ENCODE data around the gene KIF26B.

Gene KIF26B

GRCh38 chr1:245211035-245211749 is 56.4 kb downstream of the KIF26B start:
- Histone ChIP-seq H3K4me3 (ENCODE audit: low read depth, low read length) (no peak overlapping the region), H3K4me1 (ENCODE audit: control insufficient read depth, insufficient read depth, low read length) (peaks cover 9% of the 10 kb centered on the region; the same call in 1 of the 2 replicates), H3K9me3 (ENCODE audit: control insufficient read depth, insufficient read depth, low read depth, low read length) (peaks cover 23% of the 10 kb centered on the region), H3K27me3 (ENCODE audit: control insufficient read depth, insufficient read depth, low read length) (no peaks in the 10 kb centered on the region), H3K9ac (ENCODE audit: low read length) (no peak overlapping the region), H3K27ac (ENCODE audit: low read depth, low read length) (no peak overlapping the region), H3K36me3 (ENCODE audit: control insufficient read depth, insufficient read depth, low read length) (no peaks in the 10 kb centered on the region)

DNA sequence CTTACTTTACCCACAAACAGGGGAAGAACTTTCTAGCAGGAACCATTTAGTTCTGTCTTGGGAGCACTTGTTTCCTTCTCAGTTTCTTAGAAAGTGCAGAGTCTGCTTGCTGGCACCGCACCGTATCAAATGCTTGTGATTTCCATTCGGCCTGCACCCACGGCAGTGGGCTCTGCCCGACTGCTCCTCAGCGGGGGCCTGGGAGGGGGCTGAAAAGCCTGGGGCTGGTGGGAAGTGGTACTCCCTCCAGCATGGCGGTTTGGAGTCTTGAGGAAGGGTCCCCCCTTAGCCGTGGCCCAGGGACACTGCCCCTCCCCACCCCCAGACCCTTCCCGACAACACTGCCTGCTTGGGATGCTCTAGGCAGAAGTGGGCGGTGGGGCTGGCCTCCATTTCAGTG is 57.0 kb downstream of the KIF26B start:
- Histone ChIP-seq H3K27me3 (ENCODE audit: control insufficient read depth, insufficient read depth, low read length) (no peaks in the 10 kb centered on the region), H3K4me3 (ENCODE audit: low read depth, low read length) (no peak overlapping the region), H3K4me1 (ENCODE audit: control insufficient read depth, insufficient read depth, low read length) (peaks cover 15% of the 10 kb centered on the region), H3K9me3 (ENCODE audit: control insufficient read depth, insufficient read depth, low read depth, low read length) (peaks cover 18% of the 10 kb centered on the region), H3K27ac (ENCODE audit: low read depth, low read length) (no peak overlapping the region), H3K9ac (ENCODE audit: low read length) (no peak overlapping the region), H3K36me3 (ENCODE audit: control insufficient read depth, insufficient read depth, low read length) (no peaks in the 10 kb centered on the region)

- no peaks in the 10 kb centered on the region for H3K27me3 ChIP-seq (ENCODE audit: control insufficient read depth, insufficient read depth, low read length)
- no peak overlapping the region for H3K9ac ChIP-seq (ENCODE audit: low read length)
- no peaks in the 10 kb centered on the region for H3K36me3 ChIP-seq (ENCODE audit: control insufficient read depth, insufficient read depth, low read length)
- no peak overlapping the region for H3K27ac ChIP-seq (ENCODE audit: low read depth, low read length)
- H3K9me3 ChIP-seq (ENCODE audit: control insufficient read depth, insufficient read depth, low read depth, low read length), result peaks cover 13% of the 10 kb centered on the region
- peaks cover 18% of the 10 kb centered on the region for H3K4me1 ChIP-seq (ENCODE audit: control insufficient read depth, insufficient read depth, low read length)
- H3K4me3 ChIP-seq (ENCODE audit: low read depth, low read length), result no peak overlapping the region
These were observed 57.5 kb downstream of the KIF26B start for GRCh38 chr1:245212221-245212710.

DNA sequence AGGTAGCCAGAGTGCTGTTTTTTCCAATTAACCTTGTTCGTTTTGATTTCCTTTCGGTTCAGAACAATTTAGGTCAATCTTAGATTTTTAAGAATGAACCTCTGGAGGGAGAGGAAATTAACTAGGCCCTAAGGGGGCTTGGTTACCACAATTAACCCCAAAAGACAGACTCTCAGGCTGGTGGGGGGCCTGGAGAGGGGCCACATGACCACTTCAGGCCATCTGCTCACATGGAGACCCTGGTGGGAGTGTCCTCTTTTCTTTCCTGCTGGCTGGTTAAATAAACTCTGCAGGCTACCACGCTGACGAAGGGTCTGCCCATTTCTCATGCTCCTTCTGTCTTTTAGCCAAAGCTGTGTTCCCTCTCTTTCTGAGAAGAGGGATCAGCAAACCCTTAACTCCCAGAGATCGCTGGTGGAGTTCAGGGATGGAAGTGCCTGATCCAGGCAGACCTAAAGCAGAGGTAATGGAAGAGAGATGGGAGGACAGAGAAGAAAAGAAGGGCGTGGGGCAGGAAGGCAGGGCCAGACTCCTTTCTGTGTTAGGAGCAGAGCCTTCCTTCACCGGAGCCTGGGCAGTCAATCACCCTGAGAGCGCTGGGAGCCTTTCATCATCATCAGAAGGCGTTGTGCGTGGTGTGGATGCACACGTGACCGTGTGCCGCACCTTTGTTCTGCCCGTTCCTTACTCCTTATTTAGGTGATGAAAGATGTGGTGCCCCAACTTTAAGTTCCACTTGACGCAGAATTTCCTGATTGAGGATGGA is 58.5 kb downstream of the KIF26B start:
- H3K9me3 ChIP-seq (ENCODE audit: control insufficient read depth, insufficient read depth, low read depth, low read length), result peaks cover 3% of the 10 kb centered on the region; the same call in 1 of the 2 replicates
- H3K4me3 ChIP-seq (ENCODE audit: low read depth, low read length), result no peak overlapping the region
- no peak overlapping the region for H3K9ac ChIP-seq (ENCODE audit: low read length)
- no peak overlapping the region for H3K27ac ChIP-seq (ENCODE audit: low read depth, low read length)
- H3K36me3 ChIP-seq (ENCODE audit: control insufficient read depth, insufficient read depth, low read length), result no peaks in the 10 kb centered on the region
- H3K27me3 ChIP-seq (ENCODE audit: control insufficient read depth, insufficient read depth, low read length), result no peaks in the 10 kb centered on the region
- peaks cover 25% of the 10 kb centered on the region for H3K4me1 ChIP-seq (ENCODE audit: control insufficient read depth, insufficient read depth, low read length)

DNA sequence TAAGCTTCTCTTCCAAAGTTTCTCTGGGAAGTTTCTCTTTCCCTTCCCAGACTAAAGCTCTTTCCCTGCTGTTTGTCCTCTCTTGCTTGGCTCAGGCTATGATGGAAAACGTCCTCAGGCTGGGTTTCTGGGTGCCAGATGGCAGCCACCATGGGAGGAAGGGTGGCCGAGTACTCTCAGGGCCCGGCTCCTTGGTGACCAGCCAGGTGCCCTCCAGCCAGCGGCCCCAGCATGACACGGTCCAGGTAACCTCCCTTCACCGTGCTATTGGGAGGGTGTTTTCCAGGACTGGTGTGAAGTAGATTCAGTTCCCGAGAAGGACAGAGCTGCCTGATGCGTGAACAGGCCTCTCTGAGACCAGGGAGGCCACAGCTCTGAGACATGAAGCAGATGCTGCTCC is 60.3 kb downstream of the KIF26B start:
- Histone ChIP-seq H3K4me3 (ENCODE audit: low read depth, low read length) (no peak overlapping the region), H3K9ac (ENCODE audit: low read length) (no peak overlapping the region), H3K27ac (ENCODE audit: low read depth, low read length) (no peak overlapping the region), H3K36me3 (ENCODE audit: control insufficient read depth, insufficient read depth, low read length) (no peaks in the 10 kb centered on the region), H3K9me3 (ENCODE audit: control insufficient read depth, insufficient read depth, low read depth, low read length) (no peaks in the 10 kb centered on the region), H3K27me3 (ENCODE audit: control insufficient read depth, insufficient read depth, low read length) (no peaks in the 10 kb centered on the region), H3K4me1 (ENCODE audit: control insufficient read depth, insufficient read depth, low read length) (peaks cover 27% of the 10 kb centered on the region)

DNA sequence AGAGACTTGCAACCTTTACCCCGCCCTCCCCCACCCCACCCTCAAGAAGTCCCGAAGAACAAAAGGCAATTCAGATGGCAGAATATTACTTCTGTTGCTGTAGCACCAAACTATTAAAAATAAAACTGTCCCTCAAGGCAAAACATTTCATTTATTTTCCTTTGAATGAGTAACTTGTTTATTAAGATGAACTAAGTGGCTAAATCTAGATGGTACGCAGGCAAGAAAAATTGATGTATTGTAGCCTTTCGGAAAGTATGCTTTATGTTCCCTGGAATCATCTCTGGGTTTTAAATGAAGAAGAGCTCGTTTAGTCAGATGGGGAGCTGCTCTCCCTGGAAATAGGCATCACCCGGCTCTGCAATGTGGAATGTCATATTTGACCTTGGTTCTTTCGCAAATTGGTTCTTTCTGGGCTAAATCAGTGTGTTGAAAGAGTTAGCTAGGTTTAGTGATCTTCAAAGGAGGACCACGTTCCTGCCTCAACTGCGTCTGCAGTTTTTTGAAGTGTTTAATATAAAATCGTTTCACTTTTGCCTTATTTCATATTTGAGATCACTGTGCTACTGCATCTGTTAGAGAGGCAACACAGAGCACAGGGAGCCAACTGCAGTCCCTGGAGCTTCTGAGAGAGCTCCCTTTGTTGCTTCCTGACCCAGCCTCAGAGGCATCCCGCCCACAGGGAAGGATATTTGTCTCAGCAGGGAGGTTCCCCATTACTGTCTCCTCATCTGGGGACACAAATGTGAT is 61.8 kb downstream of the KIF26B start:
- Histone ChIP-seq H3K36me3 (ENCODE audit: control insufficient read depth, insufficient read depth, low read length) (no peaks in the 10 kb centered on the region), H3K27me3 (ENCODE audit: control insufficient read depth, insufficient read depth, low read length) (no peaks in the 10 kb centered on the region), H3K4me3 (ENCODE audit: low read depth, low read length) (no peak overlapping the region), H3K27ac (ENCODE audit: low read depth, low read length) (peak overlapping the region; percentile 39; the same call in 1 of the 2 replicates), H3K9ac (ENCODE audit: low read length) (peak overlapping the region; percentile 34), H3K4me1 (ENCODE audit: control insufficient read depth, insufficient read depth, low read length) (peaks cover 34% of the 10 kb centered on the region), H3K9me3 (ENCODE audit: control insufficient read depth, insufficient read depth, low read depth, low read length) (no peaks in the 10 kb centered on the region)

GRCh38 chr1:245217853-245218608 is 63.2 kb downstream of the KIF26B start:
- peaks cover 34% of the 10 kb centered on the region for H3K4me1 ChIP-seq (ENCODE audit: control insufficient read depth, insufficient read depth, low read length)
- no peak overlapping the region for H3K4me3 ChIP-seq (ENCODE audit: low read depth, low read length)
- H3K9ac ChIP-seq (ENCODE audit: low read length), result no peak overlapping the region
- no peak overlapping the region for H3K27ac ChIP-seq (ENCODE audit: low read depth, low read length)
- no peaks in the 10 kb centered on the region for H3K9me3 ChIP-seq (ENCODE audit: control insufficient read depth, insufficient read depth, low read depth, low read length)
- no peaks in the 10 kb centered on the region for H3K27me3 ChIP-seq (ENCODE audit: control insufficient read depth, insufficient read depth, low read length)
- H3K36me3 ChIP-seq (ENCODE audit: control insufficient read depth, insufficient read depth, low read length), result no peaks in the 10 kb centered on the region

DNA sequence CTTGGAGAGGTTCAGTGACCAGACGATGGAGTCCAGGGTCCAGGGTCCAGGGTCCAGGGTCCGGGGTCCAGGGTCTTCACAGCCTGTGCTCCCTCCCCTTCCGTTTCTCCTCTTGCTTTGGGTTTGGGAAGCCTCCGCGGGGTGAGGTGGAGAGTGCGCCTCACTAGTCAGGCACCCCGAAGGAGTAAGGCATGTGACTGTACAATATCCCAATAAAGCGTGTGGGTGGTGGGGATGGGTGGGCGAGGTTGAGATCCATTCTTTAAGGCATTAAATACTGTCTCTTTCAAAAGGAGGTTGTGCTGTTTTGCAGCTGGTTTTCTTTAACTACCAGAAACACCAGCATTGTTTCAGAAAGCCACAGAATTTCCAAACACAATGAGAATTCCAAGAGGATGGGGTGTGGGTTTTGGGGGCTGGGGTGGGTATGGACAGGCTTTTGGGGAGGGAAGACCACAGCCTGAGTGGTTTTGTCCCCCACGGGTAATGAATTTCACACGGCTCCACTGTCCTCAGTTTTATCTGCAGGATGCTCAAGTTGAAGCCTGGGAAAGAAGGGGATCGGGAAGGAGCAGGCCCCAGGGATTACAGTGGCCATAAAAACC is 65.7 kb downstream of the KIF26B start:
- H3K27ac ChIP-seq (ENCODE audit: low read depth, low read length), result no peak overlapping the region
- no peaks in the 10 kb centered on the region for H3K36me3 ChIP-seq (ENCODE audit: control insufficient read depth, insufficient read depth, low read length)
- no peak overlapping the region for H3K9ac ChIP-seq (ENCODE audit: low read length)
- H3K4me3 ChIP-seq (ENCODE audit: low read depth, low read length), result no peak overlapping the region
- H3K4me1 ChIP-seq (ENCODE audit: control insufficient read depth, insufficient read depth, low read length), result peaks cover 32% of the 10 kb centered on the region
- no peaks in the 10 kb centered on the region for H3K9me3 ChIP-seq (ENCODE audit: control insufficient read depth, insufficient read depth, low read depth, low read length)
- no peaks in the 10 kb centered on the region for H3K27me3 ChIP-seq (ENCODE audit: control insufficient read depth, insufficient read depth, low read length)

DNA sequence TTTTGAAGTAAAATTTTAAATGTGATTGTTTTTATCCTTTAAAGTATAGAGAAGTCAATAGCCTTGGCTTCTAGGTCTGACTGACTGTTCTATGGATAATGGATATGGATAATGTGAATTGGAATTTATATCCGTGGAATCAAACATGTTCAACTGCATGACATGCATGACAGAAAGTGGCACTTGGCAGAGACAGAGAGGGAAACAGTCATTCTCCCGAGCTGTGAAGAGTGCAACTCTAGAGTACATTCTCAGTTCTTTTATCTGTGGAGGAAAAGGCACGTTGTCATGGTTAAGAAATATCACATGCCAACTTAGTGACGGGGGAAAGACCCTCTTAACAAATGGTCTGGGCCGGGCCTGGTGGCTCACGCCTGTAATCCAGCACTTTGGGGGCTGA is 67.0 kb downstream of the KIF26B start:
- H3K36me3 ChIP-seq (ENCODE audit: control insufficient read depth, insufficient read depth, low read length), result no peaks in the 10 kb centered on the region
- H3K9me3 ChIP-seq (ENCODE audit: control insufficient read depth, insufficient read depth, low read depth, low read length), result no peaks in the 10 kb centered on the region
- no peak overlapping the region for H3K9ac ChIP-seq (ENCODE audit: low read length)
- H3K27me3 ChIP-seq (ENCODE audit: control insufficient read depth, insufficient read depth, low read length), result no peaks in the 10 kb centered on the region
- no peak overlapping the region for H3K4me3 ChIP-seq (ENCODE audit: low read depth, low read length)
- peaks cover 29% of the 10 kb centered on the region for H3K4me1 ChIP-seq (ENCODE audit: control insufficient read depth, insufficient read depth, low read length)
- H3K27ac ChIP-seq (ENCODE audit: low read depth, low read length), result no peak overlapping the region

DNA sequence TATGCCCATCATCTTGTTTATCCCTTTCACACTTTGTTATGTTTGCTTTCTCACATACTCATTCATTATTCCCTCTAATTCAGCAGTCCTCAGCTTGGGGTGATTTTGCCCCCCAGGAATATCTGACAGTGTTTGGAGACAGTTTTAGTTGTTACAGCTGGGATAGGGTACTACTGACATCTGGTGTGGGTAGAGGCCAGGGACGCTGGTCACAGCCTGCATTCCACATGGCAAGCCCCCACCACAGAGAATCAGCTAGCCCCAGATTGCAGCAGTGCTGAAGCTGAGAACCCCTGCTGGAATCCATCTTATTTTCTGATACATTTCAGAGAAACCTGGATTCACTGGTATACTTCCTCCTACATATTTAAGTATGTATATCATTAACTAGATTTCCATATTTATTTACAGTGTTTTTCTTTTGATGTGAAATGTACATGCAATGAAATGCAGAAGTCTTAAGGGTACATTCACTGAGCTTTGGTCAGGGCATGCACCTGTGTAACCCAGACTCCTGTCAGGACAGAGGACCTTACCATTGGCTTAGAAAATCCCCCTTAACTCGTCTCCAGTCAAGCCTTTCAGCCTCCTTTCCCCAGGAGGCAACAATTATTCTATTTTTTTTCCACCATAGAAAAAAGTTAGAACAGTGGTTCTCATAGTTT is 68.3 kb downstream of the KIF26B start:
- Histone ChIP-seq H3K27me3 (ENCODE audit: control insufficient read depth, insufficient read depth, low read length) (no peaks in the 10 kb centered on the region), H3K9me3 (ENCODE audit: control insufficient read depth, insufficient read depth, low read depth, low read length) (no peaks in the 10 kb centered on the region), H3K27ac (ENCODE audit: low read depth, low read length) (no peak overlapping the region), H3K4me3 (ENCODE audit: low read depth, low read length) (no peak overlapping the region), H3K9ac (ENCODE audit: low read length) (no peak overlapping the region), H3K4me1 (ENCODE audit: control insufficient read depth, insufficient read depth, low read length) (peaks cover 21% of the 10 kb centered on the region), H3K36me3 (ENCODE audit: control insufficient read depth, insufficient read depth, low read length) (no peaks in the 10 kb centered on the region)

Data from HUES6 (cell line).